Measurements from ENCODE around the gene CRYBG1.

DNA sequence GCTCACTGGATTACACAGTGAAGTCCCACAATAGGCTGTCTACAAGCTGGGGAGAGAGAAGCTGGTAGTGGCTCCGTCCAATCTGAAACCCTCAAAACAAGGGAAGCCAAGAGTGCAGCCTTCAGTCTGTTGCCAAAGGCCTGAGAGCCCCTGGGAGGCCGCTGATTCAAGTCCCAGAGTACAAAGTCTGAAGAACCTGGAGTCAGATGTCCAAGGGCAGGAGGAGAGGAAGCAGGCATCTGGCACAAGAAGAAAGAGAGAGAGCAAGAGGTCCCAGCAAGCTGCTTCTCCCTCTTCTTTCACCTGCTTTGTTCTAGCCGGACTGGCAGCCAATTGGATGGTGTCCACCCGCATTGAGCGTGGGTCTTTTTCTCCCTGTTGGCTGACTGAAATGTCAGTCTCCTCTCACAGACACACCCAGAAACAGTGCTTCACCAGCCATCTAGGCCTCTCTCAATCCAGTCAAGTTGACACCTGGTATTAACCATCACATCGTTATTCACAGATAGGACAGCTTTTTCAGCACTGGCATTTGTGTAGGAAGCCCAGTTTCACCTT is 51.2 kb downstream of the CRYBG1 start:
- TF ChIP-seq CTCF (IDR thresholded peaks at IDR 0.05) (no peak), EP300 (IDR thresholded peaks at IDR 0.05) (no peak)

Measured in A549 (cell line).